ENCODE measurements around the gene SF3B1.
"Not testable (repeated sequence)": the region's sequence is repeated elsewhere in the genome, so short reads cannot be mapped to it uniquely, and the experiment has no call there.

Gene SF3B1

DNA sequence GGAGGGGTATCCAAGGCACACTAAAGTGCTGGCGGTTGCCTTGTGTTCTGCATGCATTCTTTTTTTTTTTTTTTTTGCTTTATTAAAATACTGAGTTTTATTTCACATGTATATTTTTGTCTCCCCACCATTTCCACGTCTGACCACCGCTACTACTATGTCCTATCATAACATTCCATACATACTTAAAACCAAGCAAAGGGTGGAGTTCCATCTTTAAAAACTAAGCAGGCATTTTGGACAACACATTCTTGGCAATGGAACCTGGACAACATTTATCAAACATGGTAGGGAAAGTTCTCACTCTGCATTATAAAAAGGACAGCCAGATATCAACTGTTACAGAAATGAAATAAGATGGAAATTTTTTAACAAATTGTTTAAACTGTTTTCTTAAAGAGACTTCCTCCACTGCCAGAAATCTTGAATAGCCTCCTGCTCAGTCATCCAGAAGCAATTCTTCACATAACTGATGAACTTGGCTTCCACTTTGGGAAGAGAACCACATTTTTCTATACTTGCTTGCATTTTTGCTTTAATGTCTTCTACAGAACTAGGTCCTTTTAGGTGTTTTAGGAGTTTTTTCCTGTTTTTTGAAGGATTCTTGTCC is 55.4 kb downstream of the SF3B1 start:
- not testable (repeated sequence) for DNase-seq

DNA sequence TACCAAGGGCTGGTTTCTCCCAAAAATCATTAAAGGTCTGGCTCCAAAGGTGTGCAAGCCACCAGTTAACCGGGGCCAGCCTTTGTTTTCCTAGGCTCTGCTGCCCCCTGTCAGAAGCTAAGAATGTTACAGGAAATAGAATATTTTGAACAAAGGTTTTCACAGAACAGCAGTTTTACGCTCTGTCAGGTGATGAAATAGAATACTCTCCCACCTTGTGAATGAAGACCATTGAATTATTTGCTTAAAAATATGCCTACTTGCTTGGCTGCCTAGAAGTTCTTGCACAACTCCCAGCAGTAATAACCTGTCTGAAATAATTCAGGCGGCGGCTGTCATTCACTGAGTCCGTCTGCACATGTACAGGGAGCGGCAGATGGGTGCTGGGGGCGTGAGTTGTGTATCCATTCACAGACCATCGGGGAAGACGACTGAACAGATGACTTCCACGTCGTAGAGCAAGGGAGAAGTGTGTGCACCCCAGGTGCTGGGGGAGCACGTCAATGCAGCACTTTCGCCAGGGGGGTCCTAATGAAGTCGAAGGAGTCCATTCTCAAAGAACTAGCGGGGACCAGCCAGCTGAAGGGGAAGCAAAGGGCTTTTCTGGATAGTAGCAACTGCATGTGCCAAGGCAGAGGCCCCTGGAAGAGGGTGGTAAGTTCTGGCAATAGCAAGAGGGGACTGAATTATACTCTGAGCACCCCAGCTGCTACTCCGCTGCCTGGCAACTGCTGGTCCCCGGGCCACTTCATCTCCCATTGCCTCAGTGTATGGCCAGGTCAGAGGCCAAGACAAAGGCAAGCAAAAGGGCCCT is 56.1 kb downstream of the SF3B1 start:
- DNase-seq: peak; percentile 52

GRCh38 chr2:197378086-197378485 is 56.7 kb downstream of the SF3B1 start:
- DNase-seq: no peak

DNA sequence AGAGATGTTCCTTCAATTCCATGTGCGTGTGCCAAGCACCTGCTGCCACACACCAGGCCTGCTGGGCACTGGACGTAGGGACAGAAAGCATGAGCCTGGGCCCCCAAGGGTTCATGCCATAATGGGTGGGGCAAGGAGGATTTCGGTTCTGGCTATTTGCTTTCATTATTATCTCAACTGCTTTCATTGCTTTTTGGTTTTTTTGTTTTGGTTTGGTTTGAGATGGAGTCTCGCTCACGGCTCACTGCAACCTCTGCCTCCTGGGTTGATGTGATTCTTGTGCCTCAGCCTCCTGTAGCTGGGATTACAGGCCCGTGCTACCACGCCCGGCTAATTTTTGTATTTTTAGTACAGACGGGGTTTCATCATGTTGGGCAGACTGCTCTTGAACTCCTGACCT is 57.2 kb downstream of the SF3B1 start:
- DNase-seq: no peak

DNA sequence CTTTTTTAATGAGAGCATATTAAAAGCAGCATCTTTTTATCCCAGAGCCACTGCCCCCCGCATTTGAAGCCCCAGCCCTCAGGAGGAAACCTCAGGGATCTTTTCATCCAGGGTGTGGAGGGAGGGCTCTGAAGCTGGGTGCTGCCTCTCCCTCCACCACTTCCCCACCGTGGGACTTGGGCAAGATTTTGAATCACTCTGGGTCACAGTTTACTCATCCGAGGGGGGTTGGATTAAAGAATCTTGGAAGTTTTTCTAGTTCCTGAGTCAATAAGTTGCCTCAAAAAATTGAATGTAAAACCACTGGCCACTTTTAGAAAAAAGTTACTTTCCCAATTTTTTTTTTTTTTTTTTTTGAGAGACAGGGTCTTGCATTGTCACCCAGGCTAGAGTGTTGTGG is 62.2 kb downstream of the SF3B1 start:
- DNase-seq: no peak

DNA sequence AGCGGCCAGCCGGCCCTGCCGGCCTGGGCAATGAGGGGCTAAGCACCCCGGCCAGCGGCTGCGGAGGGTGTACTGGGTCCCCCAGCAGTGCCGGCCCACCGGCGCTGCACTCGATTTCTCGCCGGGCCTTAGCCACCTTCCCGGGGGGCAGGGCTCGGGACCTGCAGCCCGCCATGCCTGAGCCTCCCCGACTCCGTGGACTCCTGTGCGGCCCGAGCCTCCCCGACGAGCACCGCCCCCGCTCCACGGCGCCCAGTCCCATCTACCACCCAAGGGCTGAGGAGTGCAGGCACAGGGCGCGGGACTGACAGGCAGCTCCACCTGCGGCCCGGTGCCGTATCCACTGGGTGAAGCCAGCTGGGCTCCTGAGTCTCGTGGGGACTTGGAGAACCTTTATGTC is 64.2 kb downstream of the SF3B1 start:
- DNase-seq: not testable (repeated sequence)

GRCh38 chr2:197369933-197370320 is 64.9 kb downstream of the SF3B1 start:
- DNase-seq: no peak

DNA sequence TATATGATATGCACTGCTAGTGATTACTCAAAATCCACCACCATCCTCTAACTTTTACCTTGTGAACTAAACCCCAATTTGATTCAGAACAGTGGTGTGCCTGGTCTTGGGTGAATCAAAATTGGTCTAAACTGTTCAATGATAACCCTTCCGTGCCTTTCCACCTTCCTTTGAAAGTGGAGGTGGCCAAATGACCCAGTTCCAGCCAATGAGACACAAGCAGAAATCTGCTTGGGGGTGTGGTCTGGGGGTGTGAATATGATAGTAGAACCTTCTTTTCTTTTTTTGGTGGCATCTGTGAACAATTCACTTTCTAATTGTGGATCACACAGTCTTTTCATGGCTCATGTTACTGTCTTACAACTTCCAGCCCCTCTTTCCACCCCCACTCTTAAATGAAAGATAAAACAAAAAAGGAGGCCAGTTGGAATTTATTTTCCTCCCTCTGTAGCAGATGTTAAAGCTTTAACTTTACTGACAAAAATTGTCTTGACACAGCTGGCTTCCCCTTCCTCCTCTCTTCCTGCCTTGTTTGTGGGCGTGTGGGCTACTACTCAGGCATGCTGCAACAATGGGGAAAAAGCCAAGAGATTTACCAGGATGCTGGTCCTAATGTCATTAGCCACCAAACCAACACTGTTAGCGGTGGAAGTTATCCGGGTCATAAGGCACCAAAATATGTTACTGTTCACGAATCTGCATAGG is 65.4 kb downstream of the SF3B1 start:
- DNase-seq: no peak

DNA sequence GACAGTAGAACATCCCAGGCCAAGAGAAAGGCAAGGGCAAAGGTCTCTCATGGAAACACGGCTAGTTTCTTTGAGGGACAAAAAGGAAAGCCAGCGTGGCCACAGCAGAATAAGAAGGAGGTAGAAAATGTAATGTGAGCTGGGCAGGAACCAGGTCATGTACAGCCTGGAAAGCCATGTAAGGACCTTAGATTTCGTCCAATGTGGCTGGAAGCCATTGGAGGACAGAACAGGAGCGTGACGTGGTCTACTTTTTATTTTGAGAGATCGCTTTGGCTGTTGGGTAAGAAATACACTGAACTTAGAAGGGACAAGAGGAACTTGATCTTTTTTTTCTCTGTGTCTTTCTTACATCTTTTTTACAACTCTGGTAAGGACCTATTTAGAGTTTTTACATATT is 66.4 kb downstream of the SF3B1 start:
- DNase-seq: no peak

- DNase-seq: no peak
Observed at GRCh38 chr2:197363998-197364397, 70.8 kb downstream of the SF3B1 start.

DNA sequence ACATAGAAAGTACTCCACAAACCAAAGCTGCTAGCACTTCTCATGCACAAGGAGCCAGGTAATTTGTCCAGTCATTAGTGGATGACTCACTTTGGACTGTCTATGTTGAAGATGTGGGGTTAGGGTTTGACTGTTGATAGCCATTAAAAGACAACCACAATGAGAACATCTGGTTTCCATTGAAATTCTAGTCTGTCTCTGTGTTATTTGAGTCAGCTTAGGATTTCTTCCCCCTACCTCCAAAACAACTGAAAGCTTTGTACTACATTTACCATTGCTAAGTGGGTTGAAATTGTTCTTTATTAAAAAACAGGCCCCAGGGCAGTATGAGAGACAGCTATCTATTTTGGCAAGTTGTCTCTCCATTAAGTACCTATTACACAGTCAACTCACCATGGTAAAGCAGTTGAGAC is 74.1 kb downstream of the SF3B1 start:
- DNase-seq: no peak

GRCh38 chr2:197359859-197360258 is 75.0 kb downstream of the SF3B1 start:
- no peak for DNase-seq

GRCh38 chr2:197358931-197359330 is 75.9 kb downstream of the SF3B1 start:
- DNase-seq: no peak

DNA sequence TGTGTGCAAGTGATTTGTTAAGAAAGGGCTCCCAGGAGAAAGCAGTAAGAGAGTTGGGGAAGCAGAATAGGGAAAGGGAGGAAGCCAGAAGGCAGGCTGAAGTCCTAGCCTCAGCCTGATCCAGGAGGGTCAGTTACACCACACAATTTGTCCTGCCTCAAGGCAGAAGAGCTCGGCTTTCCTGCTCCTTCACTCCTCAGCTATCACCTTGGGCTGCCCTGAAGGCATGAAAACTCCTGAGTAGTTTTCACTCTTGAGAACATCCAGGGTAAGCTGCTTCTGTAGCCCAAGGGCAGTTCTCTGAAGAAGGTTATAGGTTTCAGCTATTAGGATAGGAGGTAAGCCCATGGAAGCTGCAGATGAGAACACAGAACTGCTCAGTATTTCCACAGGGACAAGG is 76.8 kb downstream of the SF3B1 start:
- no peak for DNase-seq

DNA sequence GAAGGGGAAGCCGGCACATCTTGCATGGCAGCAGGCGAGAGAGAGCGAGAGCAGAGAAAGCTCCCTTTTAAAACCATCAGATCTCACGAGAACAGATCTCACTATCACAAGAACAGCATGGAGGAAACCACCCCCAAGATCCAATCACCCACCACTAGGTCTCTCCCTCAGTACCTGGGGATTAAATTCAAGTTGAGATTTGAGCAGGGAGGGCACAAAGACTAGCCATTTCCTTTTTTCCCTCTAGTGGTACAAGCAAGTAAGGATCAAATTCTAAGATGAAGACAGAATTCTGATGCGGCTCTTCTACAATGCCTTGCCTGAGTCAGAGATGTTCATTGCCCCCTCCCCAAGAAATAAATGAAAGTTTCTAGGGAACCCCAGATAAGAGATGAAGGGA is 78.7 kb downstream of the SF3B1 start:
- DNase-seq: no peak

- no peak for DNase-seq
Observed at GRCh38 chr2:197354169-197354558, 80.7 kb downstream of the SF3B1 start.

- no peak for DNase-seq
Observed at GRCh38 chr2:197353393-197354168, 81.2 kb downstream of the SF3B1 start.

GRCh38 chr2:197349699-197350098 is 85.1 kb downstream of the SF3B1 start:
- no peak for DNase-seq

GRCh38 chr2:197348721-197349360 is 86.0 kb downstream of the SF3B1 start:
- DNase-seq: no peak

DNA sequence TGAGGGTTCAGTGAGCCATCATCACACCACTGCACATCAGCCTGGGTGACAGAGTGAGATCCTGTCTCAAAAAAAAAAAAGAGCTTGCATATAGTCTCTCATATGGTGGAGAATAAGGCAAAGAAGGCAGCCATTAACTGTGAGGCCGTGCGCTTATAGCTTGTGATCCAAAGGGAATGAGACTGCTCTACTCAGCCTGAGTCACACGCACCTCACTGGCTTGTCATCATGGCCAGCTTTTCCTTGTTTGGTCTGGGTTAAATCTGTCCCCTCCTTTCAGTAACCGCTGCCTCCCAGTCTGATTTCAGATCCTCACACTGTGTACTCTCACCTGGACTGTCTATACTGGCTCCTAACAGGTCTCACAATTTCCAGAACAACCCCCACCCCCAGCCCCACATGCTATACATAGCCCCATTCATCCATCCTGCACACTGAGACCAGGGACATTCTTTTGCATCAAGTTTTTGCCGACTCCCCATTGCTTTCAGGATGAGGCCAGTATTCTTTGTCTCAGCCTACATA is 88.9 kb downstream of the SF3B1 start:
- no peak for DNase-seq

- DNase-seq: not testable (repeated sequence)
Observed at GRCh38 chr2:197343968-197344367, 90.9 kb downstream of the SF3B1 start.

GRCh38 chr2:197340591-197340990 is 94.2 kb downstream of the SF3B1 start:
- no peak for DNase-seq

Measured in DMS 273 treated with DMSO at 0.1 percent for 48 hours (cell line).